HepG2 (cell line): ENCODE results near the gene NOS1AP. TPM values are rescaled to one million over a fixed set of nuclear protein-coding genes. Genes with fewer than 3 reads are reported as not detected.

Experiments
- ATAC-seq: fragments of 200-7000 bp; cut with Tn5 transposase; 3 replicates; pipeline ENCODE4 v1.9.1; 2020; ENCODE audit warnings: mild to moderate bottlenecking, moderate library complexity
- BruUV-seq: library from RNA; stranded (reverse); fragments of 400-500 nt; replicated peaks from 2 replicates; lab custom pipeline; 2021; lab: Mats Ljungman, UMichigan
- CTCF ChIA-PET: fragments of 300-600 bp; formaldehyde crosslinking; extraction: SDS; loops from one replicate; lab custom pipeline; 2021; ENCODE audit warnings: low total read pairs, inconsistent platforms, low intra/inter-chr PET ratio; lab: Yijun Ruan, JAX
- POLR2A ChIA-PET: fragments of 350-600 bp; sonication (Branson Sonifier 250); formaldehyde crosslinking; loops from one replicate; lab custom pipeline; 2020; ENCODE audit warnings: antibody characterized with exemption, inconsistent platforms; lab: Yijun Ruan, JAX
- DNase-seq: peaks from one replicate; pipeline ENCODE4 v3.0.0-alpha.2; 2015; ENCODE audit warnings: low spot score
- FAIRE-seq: peaks from 3 replicates; lab custom pipeline; 2011; peaks lifted over from hg19 to GRCh38; lab: Jason Lieb, UNC
- H2AFZ ChIP-seq: one replicate; pipeline ENCODE4 v1.6.1; 2011; ENCODE audit warnings: low read length, inconsistent platforms
- H3K27ac ChIP-seq: fragments of 300-600 bp; 3 replicates; pipeline ENCODE4 v1.8.0; 2011; ENCODE audit warnings: mixed run types, mild to moderate bottlenecking, mixed read lengths, low read length, inconsistent platforms; ENCODE audit not compliant: insufficient read depth; ENCODE audit errors: extremely low read length
- H3K27me3 ChIP-seq, 2 experiments: fragments of 200-600 bp in 1 of 2; 2 replicates in 1 of 2; 3 replicates in 1 of 2; pipeline versions ENCODE4 v1.6.0 to v1.8.0; 2011; ENCODE audit warnings: low read length in 2 of 2, mild to moderate bottlenecking in 2 of 2, moderate library complexity in 2 of 2, inconsistent platforms in 1 of 2; ENCODE audit not compliant: insufficient read depth in 2 of 2, control insufficient read depth in 1 of 2
- H3K36me3 ChIP-seq, 2 experiments: fragments of 200-600 bp in 1 of 2; replicated peaks in 1 of 2; 2 replicates in 1 of 2; 3 replicates in 1 of 2; pipeline versions ENCODE4 v1.5.1 to v1.8.0; 2011; ENCODE audit warnings: low read length in 2 of 2, inconsistent platforms in 1 of 2; ENCODE audit not compliant: insufficient read depth in 2 of 2, control insufficient read depth in 1 of 2
- H3K4me1 ChIP-seq: 2 replicates; pipeline ENCODE4 v1.5.1; 2012; ENCODE audit warnings: low read length, inconsistent platforms; ENCODE audit not compliant: insufficient read depth
- H3K4me2 ChIP-seq: 2 replicates; pipeline ENCODE4 v1.6.0; 2011; ENCODE audit warnings: low read depth, low read length, inconsistent platforms
- H3K4me3 ChIP-seq, 3 experiments: fragments of 200-600 bp in 1 of 3; sonication (generic), shearing (Covaris generic) in 1 of 3; replicated peaks in 1 of 3; 2 replicates each; pipeline ENCODE4 v1.5.1; 2011 to 2016; ENCODE audit warnings: low read length in 3 of 3, inconsistent platforms in 2 of 3, low read depth in 2 of 3, mild to moderate bottlenecking in 2 of 3, control low read depth in 1 of 3, mixed read lengths in 1 of 3; ENCODE audit not compliant: insufficient read depth in 1 of 3
- H3K79me2 ChIP-seq: one replicate; pipeline ENCODE4 v1.6.1; 2011; ENCODE audit warnings: low read length, inconsistent platforms; ENCODE audit not compliant: insufficient read depth
- H3K9ac ChIP-seq: 2 replicates; pipeline ENCODE4 v1.6.0; 2011; ENCODE audit warnings: mild to moderate bottlenecking, low read depth, low read length, inconsistent platforms; ENCODE audit not compliant: insufficient read depth
- H3K9me3 ChIP-seq: 2 replicates; pipeline ENCODE4 v1.5.1; 2012; ENCODE audit warnings: mild to moderate bottlenecking, low read length
- H4K20me1 ChIP-seq: 2 replicates; pipeline ENCODE4 v1.6.0; 2011; ENCODE audit warnings: inconsistent platforms, mild to moderate bottlenecking, low read length, moderate library complexity; ENCODE audit not compliant: insufficient read depth
- CBX1 ChIP-seq: IDR thresholded peaks from one replicate; pipeline ENCODE4 v1.6.1; 2016; ENCODE audit warnings: antibody characterized with exemption, low read depth
- CHD2 ChIP-seq: IDR thresholded peaks from 2 replicates; pipeline ENCODE4 v1.6.1; 2011; ENCODE audit warnings: low read depth, low read length, improper control_type of control experiment
- MED1 ChIP-seq: sonication (generic); formaldehyde crosslinking; IDR thresholded peaks from 2 replicates; pipeline ENCODE4 v1.4.0; 2020; ENCODE audit warnings: missing genetic modification reagents
- SNAPC2 ChIP-seq: sonication (generic); formaldehyde crosslinking; IDR thresholded peaks from 2 replicates; pipeline ENCODE4 v1.8.1; 2022; ENCODE audit warnings: mild to moderate bottlenecking, missing genetic modification reagents
- ZBTB21 ChIP-seq: sonication (generic); formaldehyde crosslinking; IDR thresholded peaks from 2 replicates; pipeline ENCODE4 v1.4.0; 2020; ENCODE audit warnings: missing genetic modification reagents
- ZBTB8A ChIP-seq: sonication (generic); formaldehyde crosslinking; IDR thresholded peaks from 2 replicates; pipeline ENCODE4 v1.4.0; 2020; ENCODE audit warnings: mild to moderate bottlenecking, low read depth, missing genetic modification reagents, borderline replicate concordance
- ZKSCAN8 ChIP-seq: IDR thresholded peaks from 2 replicates; pipeline ENCODE4 v1.6.1; 2016; ENCODE audit warnings: borderline replicate concordance, missing genetic modification reagents, missing compliant biosample characterization
- ZNF33B ChIP-seq: sonication (generic); formaldehyde crosslinking; IDR thresholded peaks from 2 replicates; pipeline ENCODE4 v1.5.1; 2020; ENCODE audit warnings: mild to moderate bottlenecking, missing genetic modification reagents
- in situ Hi-C: cut with HindIII; loops from 2 replicates; pipeline ENCODE4 v1.10.0; 2017; ENCODE audit warnings: low pct_unique_long_range_greater_than_20kb; ENCODE audit not compliant: extremely low pct_ligation_motif_present
- intact Hi-C: fragments of 100-400 bp; cut with micrococcal nuclease; formaldehyde crosslinking; loops from one replicate; pipeline ENCODE4 v1.10.0; 2022; ENCODE audit not compliant: unreplicated experiment
- polyA plus RNA-seq, 8 experiments: library from polyadenylated mRNA; depleted of rRNA in 3 of 8; stranded (reverse) in 7 of 8; unstranded in 1 of 8; fragments of >200 nt; fragmentation: Illumina TruSeq in 4 of 8; extraction: Trizol in 4 of 8; gene quantifications; 2 replicates each; pipeline versions ENCODE4 v1.2.1 to v1.2.3, GENCODE V29; 2011 to 2016; ENCODE audit warnings: low read depth in 4 of 8, missing spikeins in 1 of 8, mixed read lengths in 1 of 8; ENCODE audit not compliant: insufficient read depth in 1 of 8
- total RNA-seq, 5 experiments: library from RNA; depleted of rRNA; stranded (reverse); fragments of >200 nt; fragmentation: Illumina TruSeq; extraction: Trizol; gene quantifications; 2 replicates each; pipeline ENCODE4 v1.2.3, GENCODE V29; 2016; ENCODE audit warnings: low read depth in 1 of 5
- TF ChIP-seq, protein P1 (sequence below): sonication (generic); formaldehyde crosslinking; IDR thresholded peaks from 2 replicates; pipeline ENCODE4 v1.4.0; 2020; ENCODE audit warnings: missing genetic modification reagents
- TF ChIP-seq, protein P2 (sequence below): sonication (generic); formaldehyde crosslinking; IDR thresholded peaks from 2 replicates; pipeline ENCODE4 v1.4.0; 2020; ENCODE audit warnings: missing genetic modification reagents, borderline replicate concordance
- TF ChIP-seq, protein P3 (sequence below): IDR thresholded peaks from 2 replicates; pipeline ENCODE4 v1.6.1; 2012; ENCODE audit warnings: inconsistent platforms
- TF ChIP-seq, protein P4 (sequence below): sonication (generic); formaldehyde crosslinking; IDR thresholded peaks from 2 replicates; pipeline ENCODE4 v1.5.1; 2020; ENCODE audit warnings: missing genetic modification reagents, mild to moderate bottlenecking, borderline replicate concordance
- TF ChIP-seq, protein P5 (sequence below): conservative IDR thresholded peaks from 2 replicates; pipeline ENCODE4 v1.6.1; 2018; ENCODE audit warnings: missing genetic modification reagents

Gene NOS1AP
- total and polyA plus RNA-seq, 2 of the 13 experiments (the other 11 are each of a cell fraction or from before 2014, with no cell fraction given) = 2.0 to 3.3 TPM

DNA sequence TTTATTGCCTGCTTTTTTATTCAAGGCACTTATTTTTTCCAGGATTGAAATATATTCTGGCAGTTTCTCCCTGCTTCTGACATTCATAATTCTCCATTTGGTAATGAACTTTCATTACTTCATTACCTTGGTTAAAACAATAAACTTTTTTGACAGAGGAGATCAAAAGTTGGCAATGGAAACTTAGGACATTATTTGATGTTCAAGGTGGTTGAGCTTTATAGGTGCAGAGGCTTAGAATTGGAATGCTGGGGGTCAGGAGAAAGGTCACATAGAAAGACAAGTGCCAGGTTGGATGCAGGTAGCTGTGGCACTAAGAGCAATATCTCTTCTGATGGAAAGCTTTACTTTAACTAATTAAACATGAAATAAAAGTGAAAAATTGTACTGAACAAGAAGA, 154.8 kb downstream of the NOS1AP start:
- Histone ChIP-seq H3K4me1 (peaks cover 69% of the 10 kb centered on the region), H3K4me3 (no peak overlapping the region), H4K20me1 (no peaks in the 10 kb centered on the region), H3K79me2 (peaks cover 21% of the 10 kb centered on the region), H2AFZ (no peak overlapping the region), H3K9ac (no peak overlapping the region), H3K9me3 (no peaks in the 10 kb centered on the region), H3K27me3 (no peaks in the 10 kb centered on the region), H3K36me3 (no peaks in the 10 kb centered on the region)
- intact Hi-C loops = no loop called here
- DNase-seq (no peak), ATAC-seq (no peak), FAIRE-seq (no peak)
- BruUV-seq = no TSS peak
- ChIA-PET CTCF (no interaction called here), POLR2A (no interaction called here)
- in situ Hi-C loops = no loop called here
- TF ChIP-seq CHD2 (no peak), CBX1 (no peak), MED1 (CRISPR knock-in tag) (no peak), ZBTB8A (CRISPR knock-in tag) (no peak), ZBTB21 (CRISPR knock-in tag) (no peak), ZKSCAN8 (CRISPR knock-in tag) (no peak), ZNF33B (no peak), SNAPC2 (no peak)
- TF ChIP-seq, protein P1, sequence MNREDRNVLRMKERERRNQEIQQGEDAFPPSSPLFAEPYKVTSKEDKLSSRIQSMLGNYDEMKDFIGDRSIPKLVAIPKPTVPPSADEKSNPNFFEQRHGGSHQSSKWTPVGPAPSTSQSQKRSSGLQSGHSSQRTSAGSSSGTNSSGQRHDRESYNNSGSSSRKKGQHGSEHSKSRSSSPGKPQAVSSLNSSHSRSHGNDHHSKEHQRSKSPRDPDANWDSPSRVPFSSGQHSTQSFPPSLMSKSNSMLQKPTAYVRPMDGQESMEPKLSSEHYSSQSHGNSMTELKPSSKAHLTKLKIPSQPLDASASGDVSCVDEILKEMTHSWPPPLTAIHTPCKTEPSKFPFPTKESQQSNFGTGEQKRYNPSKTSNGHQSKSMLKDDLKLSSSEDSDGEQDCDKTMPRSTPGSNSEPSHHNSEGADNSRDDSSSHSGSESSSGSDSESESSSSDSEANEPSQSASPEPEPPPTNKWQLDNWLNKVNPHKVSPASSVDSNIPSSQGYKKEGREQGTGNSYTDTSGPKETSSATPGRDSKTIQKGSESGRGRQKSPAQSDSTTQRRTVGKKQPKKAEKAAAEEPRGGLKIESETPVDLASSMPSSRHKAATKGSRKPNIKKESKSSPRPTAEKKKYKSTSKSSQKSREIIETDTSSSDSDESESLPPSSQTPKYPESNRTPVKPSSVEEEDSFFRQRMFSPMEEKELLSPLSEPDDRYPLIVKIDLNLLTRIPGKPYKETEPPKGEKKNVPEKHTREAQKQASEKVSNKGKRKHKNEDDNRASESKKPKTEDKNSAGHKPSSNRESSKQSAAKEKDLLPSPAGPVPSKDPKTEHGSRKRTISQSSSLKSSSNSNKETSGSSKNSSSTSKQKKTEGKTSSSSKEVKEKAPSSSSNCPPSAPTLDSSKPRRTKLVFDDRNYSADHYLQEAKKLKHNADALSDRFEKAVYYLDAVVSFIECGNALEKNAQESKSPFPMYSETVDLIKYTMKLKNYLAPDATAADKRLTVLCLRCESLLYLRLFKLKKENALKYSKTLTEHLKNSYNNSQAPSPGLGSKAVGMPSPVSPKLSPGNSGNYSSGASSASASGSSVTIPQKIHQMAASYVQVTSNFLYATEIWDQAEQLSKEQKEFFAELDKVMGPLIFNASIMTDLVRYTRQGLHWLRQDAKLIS (CRISPR knock-in tag) = no peak
- TF ChIP-seq, protein P2, sequence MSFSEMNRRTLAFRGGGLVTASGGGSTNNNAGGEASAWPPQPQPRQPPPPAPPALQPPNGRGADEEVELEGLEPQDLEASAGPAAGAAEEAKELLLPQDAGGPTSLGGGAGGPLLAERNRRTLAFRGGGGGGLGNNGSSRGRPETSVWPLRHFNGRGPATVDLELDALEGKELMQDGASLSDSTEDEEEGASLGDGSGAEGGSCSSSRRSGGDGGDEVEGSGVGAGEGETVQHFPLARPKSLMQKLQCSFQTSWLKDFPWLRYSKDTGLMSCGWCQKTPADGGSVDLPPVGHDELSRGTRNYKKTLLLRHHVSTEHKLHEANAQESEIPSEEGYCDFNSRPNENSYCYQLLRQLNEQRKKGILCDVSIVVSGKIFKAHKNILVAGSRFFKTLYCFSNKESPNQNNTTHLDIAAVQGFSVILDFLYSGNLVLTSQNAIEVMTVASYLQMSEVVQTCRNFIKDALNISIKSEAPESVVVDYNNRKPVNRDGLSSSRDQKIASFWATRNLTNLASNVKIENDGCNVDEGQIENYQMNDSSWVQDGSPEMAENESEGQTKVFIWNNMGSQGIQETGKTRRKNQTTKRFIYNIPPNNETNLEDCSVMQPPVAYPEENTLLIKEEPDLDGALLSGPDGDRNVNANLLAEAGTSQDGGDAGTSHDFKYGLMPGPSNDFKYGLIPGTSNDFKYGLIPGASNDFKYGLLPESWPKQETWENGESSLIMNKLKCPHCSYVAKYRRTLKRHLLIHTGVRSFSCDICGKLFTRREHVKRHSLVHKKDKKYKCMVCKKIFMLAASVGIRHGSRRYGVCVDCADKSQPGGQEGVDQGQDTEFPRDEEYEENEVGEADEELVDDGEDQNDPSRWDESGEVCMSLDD (CRISPR knock-in tag) = no peak
- TF ChIP-seq, protein P3, sequence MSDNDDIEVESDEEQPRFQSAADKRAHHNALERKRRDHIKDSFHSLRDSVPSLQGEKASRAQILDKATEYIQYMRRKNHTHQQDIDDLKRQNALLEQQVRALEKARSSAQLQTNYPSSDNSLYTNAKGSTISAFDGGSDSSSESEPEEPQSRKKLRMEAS = no peak
- TF ChIP-seq, protein P4, sequence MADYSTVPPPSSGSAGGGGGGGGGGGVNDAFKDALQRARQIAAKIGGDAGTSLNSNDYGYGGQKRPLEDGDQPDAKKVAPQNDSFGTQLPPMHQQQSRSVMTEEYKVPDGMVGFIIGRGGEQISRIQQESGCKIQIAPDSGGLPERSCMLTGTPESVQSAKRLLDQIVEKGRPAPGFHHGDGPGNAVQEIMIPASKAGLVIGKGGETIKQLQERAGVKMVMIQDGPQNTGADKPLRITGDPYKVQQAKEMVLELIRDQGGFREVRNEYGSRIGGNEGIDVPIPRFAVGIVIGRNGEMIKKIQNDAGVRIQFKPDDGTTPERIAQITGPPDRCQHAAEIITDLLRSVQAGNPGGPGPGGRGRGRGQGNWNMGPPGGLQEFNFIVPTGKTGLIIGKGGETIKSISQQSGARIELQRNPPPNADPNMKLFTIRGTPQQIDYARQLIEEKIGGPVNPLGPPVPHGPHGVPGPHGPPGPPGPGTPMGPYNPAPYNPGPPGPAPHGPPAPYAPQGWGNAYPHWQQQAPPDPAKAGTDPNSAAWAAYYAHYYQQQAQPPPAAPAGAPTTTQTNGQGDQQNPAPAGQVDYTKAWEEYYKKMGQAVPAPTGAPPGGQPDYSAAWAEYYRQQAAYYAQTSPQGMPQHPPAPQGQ (CRISPR knock-in tag) = no peak
- TF ChIP-seq, protein P5, sequence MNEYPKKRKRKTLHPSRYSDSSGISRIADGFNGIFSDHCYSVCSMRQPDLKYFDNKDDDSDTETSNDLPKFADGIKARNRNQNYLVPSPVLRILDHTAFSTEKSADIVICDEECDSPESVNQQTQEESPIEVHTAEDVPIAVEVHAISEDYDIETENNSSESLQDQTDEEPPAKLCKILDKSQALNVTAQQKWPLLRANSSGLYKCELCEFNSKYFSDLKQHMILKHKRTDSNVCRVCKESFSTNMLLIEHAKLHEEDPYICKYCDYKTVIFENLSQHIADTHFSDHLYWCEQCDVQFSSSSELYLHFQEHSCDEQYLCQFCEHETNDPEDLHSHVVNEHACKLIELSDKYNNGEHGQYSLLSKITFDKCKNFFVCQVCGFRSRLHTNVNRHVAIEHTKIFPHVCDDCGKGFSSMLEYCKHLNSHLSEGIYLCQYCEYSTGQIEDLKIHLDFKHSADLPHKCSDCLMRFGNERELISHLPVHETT (CRISPR knock-in tag) = no peak
- TF ChIP-seq, all 625 proteins: peak for 0
- Histone ChIP-seq H3K4me2 (no peak overlapping the region), H3K27ac (no peak overlapping the region)
